Activated T-cell treated with anti-CD3 and anti-CD28 coated beads, Interleukin-2, amount 50 U/mL, for 24 hours (primary cell): ENCODE measurements around the gene DMAC2L.

Experiments used
- DNase-seq: peaks from one replicate; pipeline ENCODE4 v3.0.0-alpha.2; 2020
- H3K27ac Mint-ChIP-seq: 2 replicates; pipeline ENCODE4 v1.8.0; 2020; ENCODE audit warnings: mild to moderate bottlenecking, mixed read lengths
- H3K27me3 Mint-ChIP-seq: 2 replicates; pipeline ENCODE4 v1.8.0; 2020; ENCODE audit warnings: mixed read lengths
- H3K36me3 Mint-ChIP-seq: 2 replicates; pipeline ENCODE4 v1.8.0; 2020; ENCODE audit warnings: low read depth, mixed read lengths
- H3K4me1 Mint-ChIP-seq: 2 replicates; pipeline ENCODE4 v1.8.0; 2020; ENCODE audit warnings: low read depth, mixed read lengths
- H3K4me3 Mint-ChIP-seq: 2 replicates; pipeline ENCODE4 v1.8.0; 2020; ENCODE audit warnings: mild to moderate bottlenecking, moderate library complexity, mixed read lengths
- H3K9me3 Mint-ChIP-seq: 2 replicates; pipeline ENCODE4 v1.8.0; 2020; ENCODE audit warnings: mixed read lengths

The DMAC2L gene

GRCh38 chr14:50339178-50339804 is 27.2 kb downstream of the DMAC2L start:
- Mint-ChIP-seq H3K4me1 (peaks cover 33% of the 10 kb centered on the region), H3K27me3 (no peaks in the 10 kb centered on the region), H3K27ac (no peak overlapping the region), H3K9me3 (no peaks in the 10 kb centered on the region), H3K4me3 (no peak overlapping the region), H3K36me3 (peaks cover 10% of the 10 kb centered on the region)
- DNase-seq, result no peak

DNA sequence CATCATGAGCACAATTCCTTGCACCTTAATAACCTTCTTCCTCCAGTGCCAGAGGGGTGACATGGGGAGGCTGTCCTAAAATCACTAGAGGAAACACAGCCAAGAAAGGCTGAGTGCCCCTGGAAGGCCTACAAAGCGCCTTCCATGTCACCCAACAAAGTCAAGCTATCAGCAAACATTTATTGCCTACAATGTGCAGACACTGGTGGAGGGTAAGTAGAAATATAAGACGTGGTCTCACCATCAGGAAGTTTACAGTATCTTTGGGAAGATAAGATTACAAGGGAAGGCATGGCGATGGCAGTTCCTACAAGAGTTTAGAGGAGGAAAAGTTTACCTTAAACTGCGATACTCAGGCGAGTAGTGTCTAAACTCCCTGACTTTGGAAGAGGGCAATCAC is 27.9 kb downstream of the DMAC2L start:
- no peak for DNase-seq
- peaks cover 40% of the 10 kb centered on the region for H3K4me1 Mint-ChIP-seq
- H3K27ac Mint-ChIP-seq, result no peak overlapping the region
- H3K9me3 Mint-ChIP-seq, result no peaks in the 10 kb centered on the region
- H3K36me3 Mint-ChIP-seq, result peaks cover 10% of the 10 kb centered on the region
- no peaks in the 10 kb centered on the region for H3K27me3 Mint-ChIP-seq
- no peak overlapping the region for H3K4me3 Mint-ChIP-seq

DNA sequence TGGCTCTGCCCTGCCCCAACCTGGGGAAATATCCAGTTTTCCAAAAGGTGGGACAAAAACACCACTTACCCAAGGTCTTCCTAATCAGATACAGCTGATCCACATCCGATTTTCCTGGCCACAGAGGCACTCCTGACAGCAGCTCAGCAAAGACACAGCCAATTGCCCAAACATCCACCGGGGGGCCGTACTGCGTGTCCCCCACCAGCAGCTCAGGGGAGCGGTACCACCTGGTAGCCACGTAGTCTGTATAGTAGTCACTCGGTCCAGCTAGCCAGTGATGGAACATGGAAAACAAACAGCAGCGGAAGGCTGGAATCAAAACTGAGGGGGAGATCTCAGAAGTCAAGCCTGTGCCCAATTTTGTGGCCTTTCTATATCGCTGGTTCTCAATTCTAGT is 28.8 kb downstream of the DMAC2L start:
- H3K27me3 Mint-ChIP-seq, result no peaks in the 10 kb centered on the region
- no peak overlapping the region for H3K27ac Mint-ChIP-seq
- H3K36me3 Mint-ChIP-seq, result peaks cover 11% of the 10 kb centered on the region
- peaks cover 36% of the 10 kb centered on the region for H3K4me1 Mint-ChIP-seq
- no peaks in the 10 kb centered on the region for H3K9me3 Mint-ChIP-seq
- H3K4me3 Mint-ChIP-seq, result no peak overlapping the region
- no peak for DNase-seq

DNA sequence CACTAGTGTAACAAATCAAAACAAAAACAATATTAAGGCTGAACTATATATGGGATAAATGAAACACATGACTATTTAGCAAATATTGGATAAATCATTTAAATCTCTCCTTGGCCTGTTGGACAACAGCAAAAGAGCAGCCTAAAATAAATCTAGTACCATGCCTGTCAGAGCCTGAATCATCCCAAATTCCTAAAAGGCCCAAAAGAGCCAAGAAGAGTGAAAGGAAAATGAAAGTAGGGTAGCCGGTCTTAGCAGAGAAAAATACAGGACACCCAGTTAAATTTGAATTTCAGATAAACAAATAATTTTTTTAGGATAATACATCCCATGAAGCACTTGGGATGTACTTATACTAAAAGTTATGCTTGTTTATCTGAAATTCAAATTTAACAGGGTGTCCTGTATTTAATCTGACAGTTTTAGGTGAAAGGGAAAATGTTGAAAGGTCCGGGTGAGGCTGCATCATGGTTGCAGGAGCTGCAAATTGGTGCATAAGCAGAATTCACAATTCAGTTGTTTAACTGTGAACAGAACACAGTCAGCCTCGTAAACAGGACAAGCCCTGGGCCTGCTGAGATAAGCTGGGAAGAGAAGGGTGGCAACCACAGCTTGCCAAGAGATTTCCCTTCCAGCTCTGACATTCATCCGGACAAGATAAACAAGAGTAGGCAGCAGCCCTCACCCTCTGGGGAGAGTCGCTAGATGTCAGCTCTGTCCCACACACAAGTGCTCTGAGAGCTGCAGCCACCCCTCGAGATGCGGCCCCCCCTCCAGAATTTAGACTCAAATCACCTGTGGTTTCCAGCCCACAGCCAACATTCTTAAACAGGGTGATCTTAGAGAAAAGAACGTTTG is 30.3 kb downstream of the DMAC2L start:
- peak; percentile 45 for DNase-seq
- Mint-ChIP-seq H3K27me3 (no peaks in the 10 kb centered on the region), H3K27ac (no peak overlapping the region)

GRCh38 chr14:50343434-50343833 is 31.3 kb downstream of the DMAC2L start:
- Mint-ChIP-seq H3K4me1 (peaks cover 29% of the 10 kb centered on the region), H3K27ac (peak overlapping the region; percentile 76), H3K27me3 (no peaks in the 10 kb centered on the region), H3K9me3 (no peaks in the 10 kb centered on the region), H3K4me3 (no peak overlapping the region), H3K36me3 (peaks cover 13% of the 10 kb centered on the region)
- DNase-seq, result no peak

More for the DNA sequence above, 30.3 kb downstream of the DMAC2L start:
- H3K36me3 Mint-ChIP-seq, result peaks cover 13% of the 10 kb centered on the region
- no peak overlapping the region for H3K4me3 Mint-ChIP-seq
- H3K4me1 Mint-ChIP-seq, result peaks cover 29% of the 10 kb centered on the region
- H3K9me3 Mint-ChIP-seq, result no peaks in the 10 kb centered on the region

DNA sequence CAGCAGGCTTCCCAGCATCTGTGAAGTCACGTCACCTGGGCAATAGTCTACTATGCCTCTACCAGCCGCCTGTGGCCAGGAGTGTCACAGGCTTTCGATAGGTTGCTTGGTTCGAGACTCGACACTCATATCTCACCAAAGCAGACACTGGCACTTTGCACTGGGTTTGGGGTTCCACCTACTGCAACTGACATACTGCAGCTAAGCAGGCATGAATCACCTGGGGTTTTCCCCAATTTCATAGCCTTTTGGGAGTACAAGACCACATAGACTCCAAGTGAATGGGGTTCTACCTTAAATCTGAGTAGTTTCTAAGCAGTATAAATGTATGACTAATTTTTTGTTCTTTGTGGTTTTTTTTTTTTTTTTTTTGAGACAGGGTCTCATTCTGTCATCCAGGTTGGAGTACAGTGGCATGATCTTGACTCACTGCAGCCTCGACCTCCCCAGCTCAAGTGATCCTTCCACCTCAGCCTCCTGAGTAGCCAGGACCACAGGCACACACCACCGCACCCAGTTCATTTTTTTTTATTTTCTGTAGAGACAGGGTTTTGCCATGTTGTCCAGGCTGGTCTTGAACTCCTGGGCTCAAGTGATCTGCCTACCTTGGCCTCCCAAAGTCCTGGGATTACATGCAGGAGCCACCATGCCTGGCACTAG is 32.1 kb downstream of the DMAC2L start:
- H3K9me3 Mint-ChIP-seq, result no peaks in the 10 kb centered on the region
- peaks cover 29% of the 10 kb centered on the region for H3K4me1 Mint-ChIP-seq
- H3K36me3 Mint-ChIP-seq, result peaks cover 13% of the 10 kb centered on the region
- peak overlapping the region; percentile 89 for H3K27ac Mint-ChIP-seq
- no peaks in the 10 kb centered on the region for H3K27me3 Mint-ChIP-seq
- H3K4me3 Mint-ChIP-seq, result no peak overlapping the region
- DNase-seq, result peak; percentile 71

GRCh38 chr14:50344876-50345563 is 32.9 kb downstream of the DMAC2L start:
- DNase-seq, result no peak
- H3K27ac Mint-ChIP-seq, result no peak overlapping the region
- H3K4me1 Mint-ChIP-seq, result peaks cover 29% of the 10 kb centered on the region

GRCh38 chr14:50345846-50346422 is 33.8 kb downstream of the DMAC2L start:
- H3K9me3 Mint-ChIP-seq, result no peaks in the 10 kb centered on the region
- no peaks in the 10 kb centered on the region for H3K27me3 Mint-ChIP-seq
- no peak overlapping the region for H3K27ac Mint-ChIP-seq
- no peak for DNase-seq
- peaks cover 29% of the 10 kb centered on the region for H3K4me1 Mint-ChIP-seq
- H3K36me3 Mint-ChIP-seq, result peaks cover 8% of the 10 kb centered on the region
- H3K4me3 Mint-ChIP-seq, result no peak overlapping the region

More at GRCh38 chr14:50344876-50345563, 32.9 kb downstream of the DMAC2L start:
- H3K36me3 Mint-ChIP-seq, result peaks cover 10% of the 10 kb centered on the region
- no peaks in the 10 kb centered on the region for H3K9me3 Mint-ChIP-seq
- no peaks in the 10 kb centered on the region for H3K27me3 Mint-ChIP-seq
- no peak overlapping the region for H3K4me3 Mint-ChIP-seq

DNA sequence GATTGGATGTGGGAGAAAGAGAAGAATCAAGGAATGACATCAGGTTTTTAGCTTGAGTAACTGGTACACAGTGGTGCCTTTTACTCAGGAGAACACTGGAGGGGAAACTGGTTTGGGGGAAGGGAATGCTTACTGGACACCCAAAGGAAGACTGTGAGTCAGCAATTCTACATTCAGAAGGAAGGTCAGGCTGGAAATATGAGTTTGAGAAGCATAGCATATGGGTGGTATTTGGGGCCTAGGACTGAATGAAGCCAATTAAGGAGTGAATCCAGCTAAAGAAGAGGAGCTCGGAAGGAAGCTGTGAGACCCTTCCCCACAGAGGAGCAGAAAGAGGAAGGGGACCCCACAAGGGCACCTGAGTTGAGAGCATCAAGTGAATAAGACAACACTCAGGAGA is 35.4 kb downstream of the DMAC2L start:
- Mint-ChIP-seq H3K4me3 (no peak overlapping the region), H3K27ac (no peak overlapping the region)
- no peak for DNase-seq

DNA sequence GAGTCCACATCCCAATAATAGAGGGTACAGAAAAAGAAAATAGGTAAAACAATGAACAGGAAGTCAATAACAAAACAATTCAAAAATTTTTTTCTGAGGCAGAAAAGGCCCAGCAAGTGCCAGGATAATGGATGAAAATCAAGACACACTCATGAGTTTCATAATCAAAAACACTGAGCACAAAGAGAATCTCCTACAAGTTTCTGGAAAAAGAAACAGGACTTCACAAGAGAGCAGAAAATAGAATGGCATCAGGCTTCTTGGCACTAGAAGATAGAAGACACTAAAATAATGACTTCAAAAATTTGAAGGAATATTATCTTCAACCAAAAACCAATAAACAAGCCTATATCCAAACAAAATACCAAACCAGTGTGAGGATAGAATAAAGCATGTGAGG is 36.8 kb downstream of the DMAC2L start:
- Mint-ChIP-seq H3K27me3 (no peaks in the 10 kb centered on the region), H3K4me3 (no peak overlapping the region), H3K4me1 (peaks cover 13% of the 10 kb centered on the region), H3K9me3 (no peaks in the 10 kb centered on the region), H3K27ac (no peak overlapping the region), H3K36me3 (peaks cover 6% of the 10 kb centered on the region)
- no peak for DNase-seq

More for the DNA sequence above, 35.4 kb downstream of the DMAC2L start:
- peaks cover 6% of the 10 kb centered on the region for H3K36me3 Mint-ChIP-seq
- H3K27me3 Mint-ChIP-seq, result no peaks in the 10 kb centered on the region
- H3K4me1 Mint-ChIP-seq, result peaks cover 27% of the 10 kb centered on the region
- H3K9me3 Mint-ChIP-seq, result no peaks in the 10 kb centered on the region

DNA sequence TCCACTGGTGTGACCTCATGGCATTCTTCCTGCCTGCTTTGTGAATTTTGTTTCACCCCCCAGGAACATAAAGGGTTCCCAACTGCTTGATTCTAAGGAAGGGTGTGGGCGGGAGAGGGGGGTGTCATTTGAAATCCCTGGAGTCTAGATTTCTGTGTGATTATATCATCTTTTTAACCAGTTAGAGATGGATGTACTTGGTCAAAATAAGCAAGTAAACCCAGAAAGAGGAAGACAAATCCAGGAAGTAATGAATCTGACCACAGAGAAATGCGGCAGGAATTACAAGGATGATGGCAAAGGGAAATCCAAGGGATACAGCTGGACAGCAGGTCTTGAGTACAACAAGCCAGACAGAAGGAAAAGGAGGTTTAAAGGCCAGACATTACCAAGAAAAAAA is 38.9 kb downstream of the DMAC2L start:
- Mint-ChIP-seq H3K27me3 (no peaks in the 10 kb centered on the region), H3K27ac (no peak overlapping the region), H3K36me3 (peaks cover 5% of the 10 kb centered on the region), H3K9me3 (no peaks in the 10 kb centered on the region), H3K4me1 (peaks cover 4% of the 10 kb centered on the region), H3K4me3 (no peak overlapping the region)
- no peak for DNase-seq

GRCh38 chr14:50352584-50352983 is 40.5 kb downstream of the DMAC2L start:
- no peak for DNase-seq
- Mint-ChIP-seq H3K4me3 (no peak overlapping the region), H3K27ac (no peak overlapping the region), H3K27me3 (no peaks in the 10 kb centered on the region), H3K4me1 (peaks cover 4% of the 10 kb centered on the region), H3K9me3 (no peaks in the 10 kb centered on the region), H3K36me3 (peaks cover 16% of the 10 kb centered on the region)

DNA sequence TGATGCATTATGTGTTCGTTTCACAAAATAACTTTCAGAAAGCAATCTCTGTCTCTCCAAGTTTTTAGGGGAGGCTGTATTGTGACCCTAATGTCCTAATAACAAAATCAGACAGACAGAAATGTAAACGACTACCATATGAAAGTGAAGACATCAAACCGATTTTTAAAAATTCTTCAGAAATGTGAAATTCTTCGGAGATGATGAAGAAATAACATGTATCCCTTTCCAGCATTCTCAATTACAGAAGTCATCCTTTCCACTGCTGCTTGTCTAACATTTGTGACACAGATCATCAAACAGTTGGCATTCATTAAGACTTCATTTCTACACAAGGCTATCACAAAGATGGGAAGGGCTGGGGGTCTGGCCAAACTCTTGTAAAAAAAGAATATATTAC is 41.0 kb downstream of the DMAC2L start:
- Mint-ChIP-seq H3K4me1 (peaks cover 4% of the 10 kb centered on the region), H3K4me3 (no peak overlapping the region), H3K9me3 (no peaks in the 10 kb centered on the region), H3K27me3 (no peaks in the 10 kb centered on the region), H3K36me3 (peaks cover 20% of the 10 kb centered on the region), H3K27ac (no peak overlapping the region)
- DNase-seq, result no peak

DNA sequence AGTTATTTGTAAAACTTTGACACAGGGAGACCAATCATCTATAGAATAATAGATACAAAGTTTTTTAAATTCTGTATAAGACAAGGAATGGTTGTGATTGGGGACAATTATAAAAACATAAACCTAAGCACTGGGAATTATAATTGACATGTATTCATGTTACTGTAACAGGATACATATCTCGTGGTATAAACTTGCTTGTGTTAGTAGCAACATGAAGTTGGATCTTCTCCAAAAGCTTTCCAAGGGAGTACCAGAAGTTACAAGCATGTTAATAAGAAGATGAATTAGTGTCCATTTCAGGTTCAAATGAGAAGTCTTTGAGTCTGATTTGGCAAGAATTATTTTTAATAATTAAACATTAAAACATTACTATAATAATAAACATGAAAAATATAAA is 42.4 kb downstream of the DMAC2L start:
- no peak overlapping the region for H3K27ac Mint-ChIP-seq
- no peaks in the 10 kb centered on the region for H3K9me3 Mint-ChIP-seq
- H3K4me3 Mint-ChIP-seq, result no peak overlapping the region

More for the DNA sequence above, 42.4 kb downstream of the DMAC2L start:
- no peaks in the 10 kb centered on the region for H3K27me3 Mint-ChIP-seq
- no peak for DNase-seq
- H3K36me3 Mint-ChIP-seq, result peaks cover 27% of the 10 kb centered on the region
- H3K4me1 Mint-ChIP-seq, result peaks cover 4% of the 10 kb centered on the region
